ENCODE results near the gene ZNF488.
"Not testable (repeated sequence)": the region's sequence is repeated elsewhere in the genome, so short reads cannot be mapped to it uniquely, and the experiment has no call there.

ZNF488 gene

GRCh38 chr10:47409171-47409865 is 25.2 kb upstream of the ZNF488 start:
- no peak for DNase-seq

DNA sequence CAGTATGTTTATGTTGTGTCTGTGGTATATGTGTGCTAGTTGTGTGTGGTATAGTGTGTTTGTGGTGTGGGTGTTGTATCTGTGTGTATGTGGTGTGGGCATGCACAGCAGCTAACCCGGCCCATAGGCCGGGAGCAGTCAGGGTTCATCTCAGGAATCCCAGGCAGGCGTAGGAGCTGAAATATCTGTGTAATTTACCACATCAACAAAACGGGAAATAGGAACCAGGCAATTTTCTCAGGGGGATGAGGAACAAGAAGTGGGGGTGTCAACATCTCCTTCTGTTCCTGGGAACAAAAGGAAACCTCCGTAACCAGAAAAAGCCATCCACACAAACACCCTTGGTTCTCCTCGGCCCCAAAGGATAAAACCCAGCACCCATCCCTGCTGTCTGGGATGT is 24.5 kb upstream of the ZNF488 start:
- no peak for DNase-seq

GRCh38 chr10:47406870-47407691 is 23.0 kb upstream of the ZNF488 start:
- DNase-seq, result no peak

GRCh38 chr10:47406548-47406869 is 22.4 kb upstream of the ZNF488 start:
- no peak for DNase-seq

DNA sequence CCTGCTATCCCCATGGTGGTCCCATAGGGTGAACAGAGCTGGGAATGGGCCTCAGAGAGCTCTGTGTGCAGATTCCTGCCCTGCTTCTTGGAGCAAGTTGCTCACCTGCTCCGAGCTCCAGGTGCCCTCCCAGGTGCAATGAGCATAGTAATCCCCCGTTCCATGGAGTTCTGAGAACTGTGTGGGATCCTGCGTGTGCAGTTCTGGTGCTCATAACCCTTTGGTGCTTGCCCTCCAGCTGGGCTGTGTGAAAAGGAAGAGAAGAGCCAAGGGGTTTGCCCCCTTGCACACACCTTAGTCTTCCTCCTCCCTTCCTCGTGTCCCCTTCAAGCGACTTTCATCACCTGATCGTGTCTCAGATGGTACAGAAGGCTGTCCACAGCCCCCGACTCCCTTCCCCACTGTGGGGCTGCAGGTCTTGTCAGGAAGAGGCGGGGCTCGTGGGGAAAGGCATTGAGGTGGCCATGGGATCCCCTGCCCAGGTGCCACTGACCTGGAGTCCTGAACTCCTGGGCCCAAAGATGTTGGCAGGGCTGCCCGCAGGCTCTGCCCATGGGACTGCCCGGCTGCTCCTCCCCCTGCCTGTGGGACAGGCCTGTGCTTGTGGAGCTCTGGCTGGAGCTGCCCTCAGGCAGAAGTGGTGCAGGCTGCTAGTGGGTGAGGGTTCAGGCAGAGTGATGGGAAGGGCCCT is 21.9 kb upstream of the ZNF488 start:
- DNase-seq, result no peak

- DNase-seq, result no peak
These were observed 20.8 kb upstream of the ZNF488 start for GRCh38 chr10:47404937-47405336.

DNA sequence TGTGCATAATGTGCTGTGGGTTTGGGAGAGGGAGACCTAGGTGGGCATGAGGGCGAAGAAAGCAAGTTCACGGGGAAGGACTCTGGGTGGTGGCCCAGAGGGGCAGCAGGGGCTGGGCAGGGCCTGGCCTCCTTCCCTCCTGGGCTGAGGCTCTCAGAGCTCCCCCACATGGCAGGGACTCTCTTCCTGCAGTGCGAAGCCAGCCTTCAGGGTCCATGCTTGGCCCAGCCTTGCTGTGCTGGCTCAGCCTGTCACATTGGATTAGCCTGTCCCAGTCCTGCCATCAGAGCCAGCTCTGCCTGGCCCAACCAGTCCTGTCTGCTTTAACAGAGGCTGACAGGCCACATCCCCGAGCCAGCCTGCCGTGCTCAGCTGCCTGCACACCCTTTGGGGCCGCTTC is 20.4 kb upstream of the ZNF488 start:
- DNase-seq, result no peak

GRCh38 chr10:47403446-47404318 is 19.6 kb upstream of the ZNF488 start:
- DNase-seq, result no peak

- no peak for DNase-seq
These were observed 18.7 kb upstream of the ZNF488 start for GRCh38 chr10:47402641-47403301.

DNA sequence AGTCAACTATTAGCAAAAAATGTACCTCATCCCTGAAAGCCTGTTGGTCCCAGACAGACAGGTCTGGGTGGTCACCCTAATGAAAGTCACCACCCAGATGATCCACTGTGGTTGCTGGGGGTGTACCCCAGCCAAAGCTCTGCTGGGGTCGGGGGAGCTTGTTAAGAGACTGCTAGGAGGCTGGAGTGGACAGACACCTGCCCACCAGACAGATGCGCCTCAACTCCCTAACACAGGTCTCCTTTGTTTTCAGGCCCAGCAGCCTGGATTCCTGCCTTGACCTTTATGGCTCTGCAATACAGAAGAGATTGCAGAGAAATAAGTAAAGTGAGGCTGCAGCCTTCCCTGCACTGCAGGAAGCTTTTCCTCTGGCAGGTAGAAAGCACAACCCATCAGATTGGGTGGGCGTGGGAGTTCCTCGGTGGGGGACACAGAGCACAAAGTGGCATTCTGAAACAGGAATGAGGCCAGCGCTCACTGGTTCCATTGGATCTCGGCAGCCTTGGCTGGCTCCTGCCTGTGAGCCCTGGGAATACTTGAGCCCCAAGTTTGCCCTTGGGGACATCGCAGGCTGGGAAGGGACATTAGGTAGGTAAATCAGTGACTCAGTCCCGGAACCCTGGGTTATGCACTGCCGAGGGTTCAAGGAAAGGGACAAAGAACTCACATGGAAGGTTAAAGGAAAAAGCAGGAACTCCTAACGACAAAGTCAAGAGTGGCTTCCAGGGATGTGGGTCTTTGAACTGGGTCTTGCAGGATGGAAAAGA is 18.0 kb upstream of the ZNF488 start:
- DNase-seq, result no peak

- no peak for DNase-seq
These were observed 17.1 kb upstream of the ZNF488 start for GRCh38 chr10:47401210-47401609.

- DNase-seq, result no peak
These were observed 16.7 kb upstream of the ZNF488 start for GRCh38 chr10:47400786-47401185.

- no peak for DNase-seq
These were observed 16.2 kb upstream of the ZNF488 start for GRCh38 chr10:47400251-47400650.

DNA sequence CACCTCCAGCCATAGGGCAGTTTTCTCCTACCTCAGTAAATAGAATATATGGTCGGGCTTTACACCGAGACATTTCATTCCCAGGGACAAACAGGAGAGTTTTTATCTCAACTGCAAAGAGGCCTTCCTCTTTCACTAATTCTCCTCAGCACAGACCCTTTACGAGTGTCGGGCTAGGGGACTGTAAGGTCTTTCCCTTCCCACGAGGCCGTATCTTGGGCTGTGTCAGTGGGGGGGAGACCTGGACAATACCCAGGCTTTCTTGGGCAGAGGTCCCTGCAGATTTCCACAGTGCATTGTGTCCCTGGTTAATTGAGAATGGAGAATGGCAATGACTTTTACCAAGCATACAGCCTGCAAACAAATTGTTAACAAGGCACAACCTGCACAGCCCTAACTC is 13.2 kb upstream of the ZNF488 start:
- no peak for DNase-seq

GRCh38 chr10:47396311-47396717 is 12.2 kb upstream of the ZNF488 start:
- DNase-seq, result no peak

DNA sequence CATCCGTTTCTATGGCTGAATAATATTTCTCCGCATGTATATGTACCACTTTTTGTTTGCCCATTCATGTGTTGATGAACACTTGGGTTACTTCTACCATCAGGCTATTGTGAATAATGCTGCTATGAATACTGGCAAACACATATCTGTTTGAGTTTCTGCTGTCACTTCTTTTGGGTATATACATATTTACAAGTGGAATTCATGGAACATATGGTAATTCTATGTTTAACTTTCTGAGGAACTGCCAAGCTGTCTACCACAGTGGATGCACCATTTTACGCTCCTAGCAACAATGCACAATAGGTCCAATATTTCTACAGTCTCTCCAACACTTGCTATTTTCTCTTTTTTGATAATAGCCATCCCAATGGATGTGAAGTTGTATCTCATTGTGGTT is 5.5 kb upstream of the ZNF488 start:
- no peak for DNase-seq

DNA sequence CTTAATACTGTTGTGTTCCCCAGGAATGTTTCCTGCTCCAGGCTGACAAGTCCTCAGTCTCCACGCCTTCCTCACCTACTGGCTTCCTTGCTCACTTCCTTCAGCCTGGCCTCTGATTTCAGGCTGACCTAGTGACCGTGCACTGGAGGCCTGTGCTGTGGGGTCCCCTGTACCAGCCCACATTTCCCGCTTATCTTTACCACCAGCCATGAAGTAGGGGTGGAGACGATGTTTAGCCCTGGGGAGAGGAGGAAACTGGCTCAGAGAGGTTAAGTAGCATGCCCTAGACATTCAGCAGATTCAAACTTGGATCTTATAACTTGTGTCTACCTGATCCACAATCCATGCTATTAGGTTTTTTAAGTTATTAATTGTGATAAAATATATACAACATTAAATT is 4.8 kb upstream of the ZNF488 start:
- DNase-seq, result no peak

DNA sequence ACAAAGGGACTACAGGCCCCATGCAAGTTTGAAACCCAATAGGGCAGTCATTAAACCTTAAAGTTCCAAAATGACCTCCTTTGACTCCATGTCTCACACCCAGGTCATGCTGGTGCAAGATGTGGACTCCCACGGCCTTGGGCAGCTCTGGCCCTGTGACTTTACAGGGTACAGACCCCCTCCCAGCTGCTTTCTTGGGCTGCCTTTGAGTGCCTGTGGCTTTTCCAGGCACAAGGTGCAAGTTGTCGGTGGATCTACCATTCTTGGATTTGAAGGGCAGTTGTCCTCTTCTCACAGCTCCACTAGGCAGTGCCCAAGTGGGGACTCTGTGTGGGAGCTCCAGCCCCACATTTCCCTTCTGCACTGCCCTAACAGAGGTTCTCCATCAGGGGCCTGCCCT is 2.0 kb upstream of the ZNF488 start:
- DNase-seq, result not testable (repeated sequence)

DNA sequence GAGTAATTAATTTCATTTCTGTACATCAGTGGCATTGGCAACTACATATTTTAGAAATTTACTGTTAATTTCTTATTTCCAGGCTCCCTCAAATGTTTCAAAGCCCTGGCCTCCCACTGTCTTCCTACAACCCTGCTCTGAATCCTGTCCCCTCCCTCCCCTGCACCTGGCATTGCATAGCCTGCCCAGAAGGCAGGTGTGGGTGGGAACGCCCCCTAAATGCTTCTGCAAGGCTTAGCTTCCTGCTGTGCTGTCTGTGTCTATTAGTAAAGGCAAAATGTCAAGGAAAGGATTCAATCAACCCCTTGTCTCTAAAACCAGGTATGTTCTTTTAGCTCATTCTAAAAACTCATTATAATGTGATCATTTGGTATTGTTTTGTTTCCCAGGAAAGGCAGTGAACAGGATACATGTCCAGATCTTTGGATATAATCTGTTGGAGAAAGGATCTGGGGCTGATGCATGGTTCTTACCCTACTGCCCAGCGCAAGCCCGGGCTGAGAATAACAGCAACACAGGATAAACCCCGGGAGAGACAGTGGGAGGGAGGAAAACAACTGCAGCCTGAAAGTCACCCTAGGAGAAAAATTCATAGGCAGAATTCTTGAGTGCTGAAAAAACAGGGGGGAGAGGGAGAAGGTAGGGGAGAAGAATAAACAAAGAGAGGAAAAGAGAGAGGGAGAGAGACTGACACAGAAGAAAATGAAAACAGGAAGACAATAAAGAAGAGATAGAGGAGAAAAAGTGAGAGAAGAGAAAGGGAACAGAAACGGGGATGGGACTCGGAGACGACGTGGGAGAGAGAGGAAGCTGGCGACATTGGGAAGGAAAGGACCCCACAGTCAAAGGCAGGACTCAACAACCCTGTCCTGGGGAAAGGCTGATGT is 589 bp downstream of the ZNF488 start:
- no peak for DNase-seq

All from CD4-positive, alpha-beta T cell treated with Interleukin-12 subunit alpha and Interleukin-12 subunit beta, for 1 hour (primary cell).